ENCODE measurements around the gene FGF12. TPM values are rescaled to one million over a fixed set of nuclear protein-coding genes. Genes with fewer than 3 reads are reported as not detected.

FGF12 gene
- total RNA-seq, 1 donor from 2014 or later = 450 TPM

- ATAC-seq (no peak), DNase-seq (no peak)
- intact Hi-C loops (cut with micrococcal nuclease) = no loop called here
These were observed 30.3 kb downstream of the FGF12 start for GRCh38 chr3:192696943-192697587.

GRCh38 chr3:192687488-192688152, 39.7 kb downstream of the FGF12 start:
- intact Hi-C loops (cut with micrococcal nuclease) = no loop called here
- DNase-seq (peak; percentile 69), ATAC-seq (peak; percentile 87)

GRCh38 chr3:192685801-192686200, 41.5 kb downstream of the FGF12 start:
- ATAC-seq (no peak), DNase-seq (no peak)
- intact Hi-C loops (cut with micrococcal nuclease) = no loop called here

GRCh38 chr3:192684151-192684550, 43.2 kb downstream of the FGF12 start:
- intact Hi-C loops (cut with micrococcal nuclease) = no loop called here
- no peak for DNase-seq
- ATAC-seq = no peak

GRCh38 chr3:192675958-192676649, 51.2 kb downstream of the FGF12 start:
- no peak for ATAC-seq
- intact Hi-C loops (cut with micrococcal nuclease) = no loop called here
- DNase-seq = no peak

- intact Hi-C loops (cut with micrococcal nuclease) = no loop called here
- ATAC-seq = no peak
- DNase-seq = no peak
These were observed 71.7 kb downstream of the FGF12 start for GRCh38 chr3:192655628-192656027.

GRCh38 chr3:192655040-192655439, 72.3 kb downstream of the FGF12 start:
- DNase-seq (no peak), ATAC-seq (peak; percentile 73)
- intact Hi-C loops (cut with micrococcal nuclease) = no loop called here

GRCh38 chr3:192653862-192654261, 73.5 kb downstream of the FGF12 start:
- no peak for ATAC-seq
- intact Hi-C loops (cut with micrococcal nuclease) = no loop called here
- no peak for DNase-seq

GRCh38 chr3:192652727-192653126, 74.6 kb downstream of the FGF12 start:
- intact Hi-C loops (cut with micrococcal nuclease) = no loop called here
- DNase-seq (no peak), ATAC-seq (no peak)

- DNase-seq = no peak
- ATAC-seq = peak; percentile 61
These were observed 75.4 kb downstream of the FGF12 start for GRCh38 chr3:192651836-192652512.

GRCh38 chr3:192645437-192645836, 81.9 kb downstream of the FGF12 start:
- intact Hi-C loops (cut with micrococcal nuclease) = no loop called here
- DNase-seq = no peak
- no peak for ATAC-seq

More at GRCh38 chr3:192651836-192652512, 75.4 kb downstream of the FGF12 start:
- intact Hi-C loops (cut with micrococcal nuclease) = no loop called here

- DNase-seq (peak; percentile 51), ATAC-seq (no peak)
- intact Hi-C loops (cut with micrococcal nuclease) = no loop called here
These were observed 84.7 kb downstream of the FGF12 start for GRCh38 chr3:192642651-192643050.

- intact Hi-C loops (cut with micrococcal nuclease) = no loop called here
- DNase-seq = no peak
- no peak for ATAC-seq
These were observed 85.4 kb downstream of the FGF12 start for GRCh38 chr3:192641919-192642318.

- ATAC-seq (no peak), DNase-seq (no peak)
- intact Hi-C loops (cut with micrococcal nuclease) = no loop called here
These were observed 87.4 kb downstream of the FGF12 start for GRCh38 chr3:192639987-192640386.

- no peak for DNase-seq
- intact Hi-C loops (cut with micrococcal nuclease) = no loop called here
- peak; percentile 41 for ATAC-seq
These were observed 89.5 kb downstream of the FGF12 start for GRCh38 chr3:192637803-192638202.

- DNase-seq (peak; percentile 62), ATAC-seq (peak; percentile 93)
- intact Hi-C loops (cut with micrococcal nuclease) = no loop called here
These were observed 90.6 kb downstream of the FGF12 start for GRCh38 chr3:192636517-192637444.

- ATAC-seq = no peak
- no peak for DNase-seq
- intact Hi-C loops (cut with micrococcal nuclease) = no loop called here
These were observed 97.9 kb downstream of the FGF12 start for GRCh38 chr3:192629429-192629828.

- intact Hi-C loops (cut with micrococcal nuclease) = no loop called here
- no peak for DNase-seq
- no peak for ATAC-seq
These were observed 105.4 kb downstream of the FGF12 start for GRCh38 chr3:192621909-192622308.

- ATAC-seq (no peak), DNase-seq (no peak)
- intact Hi-C loops (cut with micrococcal nuclease) = no loop called here
These were observed 107.1 kb downstream of the FGF12 start for GRCh38 chr3:192620275-192620674.

Data from left ventricle myocardium superior (tissue), 1 donor.